HepG2 (cell line): ENCODE data around the gene C19orf73. TPM values are rescaled to one million over a fixed set of nuclear protein-coding genes. Genes with fewer than 3 reads are reported as not detected.

Experiments used
- AHR ChIP-seq: IDR thresholded peaks from 2 replicates; pipeline ENCODE4 v1.6.1; 2018; ENCODE audit warnings: missing genetic modification reagents, missing compliant biosample characterization
- BCL6 ChIP-seq: IDR thresholded peaks from 2 replicates; pipeline ENCODE4 v1.6.1; 2016; ENCODE audit warnings: missing genetic modification reagents, missing compliant biosample characterization
- HNRNPLL ChIP-seq: fragments of 200-400 bp; formaldehyde crosslinking; IDR thresholded peaks from 2 replicates; pipeline ENCODE4 v1.6.1; 2017; ENCODE audit warnings: mild to moderate bottlenecking, low read depth, low read length; ENCODE audit not compliant: poor library complexity, severe bottlenecking
- IRF2 ChIP-seq: IDR thresholded peaks from 2 replicates; pipeline ENCODE4 v1.6.1; 2018; ENCODE audit warnings: missing genetic modification reagents, missing compliant biosample characterization
- MAFF ChIP-seq: IDR thresholded peaks from 2 replicates; pipeline ENCODE4 v1.6.1; 2011; ENCODE audit warnings: low read depth, low read length, improper control_type of control experiment
- MAFG ChIP-seq: sonication (generic); formaldehyde crosslinking; IDR thresholded peaks from 2 replicates; pipeline ENCODE4 v1.5.1; 2020; ENCODE audit warnings: mild to moderate bottlenecking, missing genetic modification reagents
- MYC ChIP-seq: sonication (generic); formaldehyde crosslinking; IDR thresholded peaks from 2 replicates; pipeline ENCODE4 v1.9.0; 2021; ENCODE audit warnings: missing genetic modification reagents, borderline replicate concordance
- NFRKB ChIP-seq: fragments of 450-650 bp; IDR thresholded peaks from 2 replicates; pipeline ENCODE4 v1.6.1; 2017
- NPAS2 ChIP-seq: sonication (generic); formaldehyde crosslinking; IDR thresholded peaks from 2 replicates; pipeline ENCODE4 v1.8.0; 2022; ENCODE audit warnings: mild to moderate bottlenecking, missing genetic modification reagents, borderline replicate concordance
- PTBP1 ChIP-seq: fragments of 200-400 bp; formaldehyde crosslinking; IDR thresholded peaks from 2 replicates; pipeline ENCODE4 v1.6.1; 2018; ENCODE audit warnings: low read length, low read depth; ENCODE audit not compliant: poor library complexity, severe bottlenecking
- RAD51 ChIP-seq: fragments of 450-650 bp; IDR thresholded peaks from 2 replicates; pipeline ENCODE4 v1.6.1; 2016; ENCODE audit warnings: borderline replicate concordance
- SAFB2 ChIP-seq: sonication (generic); formaldehyde crosslinking; IDR thresholded peaks from 2 replicates; pipeline ENCODE4 v1.5.1; 2020; ENCODE audit warnings: missing genetic modification reagents, low read depth, mild to moderate bottlenecking, borderline replicate concordance
- SIN3A ChIP-seq: IDR thresholded peaks from 2 replicates; pipeline ENCODE4 v1.6.1; 2011; ENCODE audit warnings: low read depth, mild to moderate bottlenecking, control low read depth, low read length, borderline replicate concordance
- SRSF9 ChIP-seq: fragments of 200-400 bp; formaldehyde crosslinking; IDR thresholded peaks from 2 replicates; pipeline ENCODE4 v1.6.1; 2018; ENCODE audit warnings: borderline replicate concordance, mild to moderate bottlenecking, low read depth, low read length; ENCODE audit not compliant: insufficient read depth, poor library complexity, severe bottlenecking
- TCF7 ChIP-seq: sonication (generic); IDR thresholded peaks from 2 replicates; pipeline ENCODE4 v1.6.1; 2016; ENCODE audit warnings: antibody characterized with exemption, low read depth
- TGIF2 ChIP-seq: IDR thresholded peaks from 2 replicates; pipeline ENCODE4 v1.6.1; 2016; ENCODE audit warnings: control low read depth, missing compliant biosample characterization
- ZFX ChIP-seq: sonication (generic); formaldehyde crosslinking; IDR thresholded peaks from 2 replicates; pipeline ENCODE4 v1.4.0; 2020; ENCODE audit warnings: mild to moderate bottlenecking, low read depth, missing genetic modification reagents, moderate library complexity
- ZKSCAN8 ChIP-seq: IDR thresholded peaks from 2 replicates; pipeline ENCODE4 v1.6.1; 2016; ENCODE audit warnings: borderline replicate concordance, missing genetic modification reagents, missing compliant biosample characterization
- ZNF431 ChIP-seq: sonication (generic); formaldehyde crosslinking; IDR thresholded peaks from 2 replicates; pipeline ENCODE4 v1.9.0; 2022; ENCODE audit warnings: missing genetic modification reagents, low read depth, mild to moderate bottlenecking, borderline replicate concordance
- ZNF607 ChIP-seq: sonication (generic); formaldehyde crosslinking; IDR thresholded peaks from 2 replicates; pipeline ENCODE4 v1.5.1; 2020; ENCODE audit warnings: missing genetic modification reagents, mild to moderate bottlenecking, borderline replicate concordance
- ZNF619 ChIP-seq: sonication (generic); formaldehyde crosslinking; IDR thresholded peaks from 2 replicates; pipeline ENCODE4 v1.4.0; 2020; ENCODE audit warnings: mild to moderate bottlenecking, missing genetic modification reagents
- ZNF703 ChIP-seq: sonication (generic); formaldehyde crosslinking; IDR thresholded peaks from 2 replicates; pipeline ENCODE4 v1.5.1; 2020; ENCODE audit warnings: missing genetic modification reagents, mild to moderate bottlenecking, moderate library complexity, borderline replicate concordance
- ZNF709 ChIP-seq: sonication (generic); formaldehyde crosslinking; IDR thresholded peaks from 2 replicates; pipeline ENCODE4 v1.5.0; 2020; ENCODE audit warnings: mild to moderate bottlenecking, missing genetic modification reagents
- ZNF776 ChIP-seq: sonication (generic); formaldehyde crosslinking; IDR thresholded peaks from 2 replicates; pipeline ENCODE4 v1.4.0; 2020; ENCODE audit warnings: mild to moderate bottlenecking, missing genetic modification reagents
- polyA plus RNA-seq, 8 experiments: library from polyadenylated mRNA; depleted of rRNA in 3 of 8; stranded (reverse) in 7 of 8; unstranded in 1 of 8; fragments of >200 nt; fragmentation: Illumina TruSeq in 4 of 8; extraction: Trizol in 4 of 8; gene quantifications; 2 replicates each; pipeline versions ENCODE4 v1.2.1 to v1.2.3, GENCODE V29; 2011 to 2016; ENCODE audit warnings: low read depth in 4 of 8, missing spikeins in 1 of 8, mixed read lengths in 1 of 8; ENCODE audit not compliant: insufficient read depth in 1 of 8
- total RNA-seq, 5 experiments: library from RNA; depleted of rRNA; stranded (reverse); fragments of >200 nt; fragmentation: Illumina TruSeq; extraction: Trizol; gene quantifications; 2 replicates each; pipeline ENCODE4 v1.2.3, GENCODE V29; 2016; ENCODE audit warnings: low read depth in 1 of 5
- TF ChIP-seq, protein P1 (sequence below): sonication (generic); formaldehyde crosslinking; IDR thresholded peaks from 2 replicates; pipeline ENCODE4 v1.4.0; 2020; ENCODE audit warnings: missing genetic modification reagents
- TF ChIP-seq, protein P2 (sequence below): sonication (generic); formaldehyde crosslinking; conservative IDR thresholded peaks from 2 replicates; pipeline ENCODE4 v1.4.0; 2020; ENCODE audit warnings: missing genetic modification reagents
- TF ChIP-seq, protein P3 (sequence below): sonication (generic); formaldehyde crosslinking; IDR thresholded peaks from 2 replicates; pipeline ENCODE4 v1.5.1; 2020; ENCODE audit warnings: missing genetic modification reagents, mild to moderate bottlenecking, borderline replicate concordance

The C19orf73 gene
- total and polyA plus RNA-seq, 2 of the 13 experiments (the other 11 are each of a cell fraction or from before 2014, with no cell fraction given), result 1.4 to 1.5 TPM

DNA sequence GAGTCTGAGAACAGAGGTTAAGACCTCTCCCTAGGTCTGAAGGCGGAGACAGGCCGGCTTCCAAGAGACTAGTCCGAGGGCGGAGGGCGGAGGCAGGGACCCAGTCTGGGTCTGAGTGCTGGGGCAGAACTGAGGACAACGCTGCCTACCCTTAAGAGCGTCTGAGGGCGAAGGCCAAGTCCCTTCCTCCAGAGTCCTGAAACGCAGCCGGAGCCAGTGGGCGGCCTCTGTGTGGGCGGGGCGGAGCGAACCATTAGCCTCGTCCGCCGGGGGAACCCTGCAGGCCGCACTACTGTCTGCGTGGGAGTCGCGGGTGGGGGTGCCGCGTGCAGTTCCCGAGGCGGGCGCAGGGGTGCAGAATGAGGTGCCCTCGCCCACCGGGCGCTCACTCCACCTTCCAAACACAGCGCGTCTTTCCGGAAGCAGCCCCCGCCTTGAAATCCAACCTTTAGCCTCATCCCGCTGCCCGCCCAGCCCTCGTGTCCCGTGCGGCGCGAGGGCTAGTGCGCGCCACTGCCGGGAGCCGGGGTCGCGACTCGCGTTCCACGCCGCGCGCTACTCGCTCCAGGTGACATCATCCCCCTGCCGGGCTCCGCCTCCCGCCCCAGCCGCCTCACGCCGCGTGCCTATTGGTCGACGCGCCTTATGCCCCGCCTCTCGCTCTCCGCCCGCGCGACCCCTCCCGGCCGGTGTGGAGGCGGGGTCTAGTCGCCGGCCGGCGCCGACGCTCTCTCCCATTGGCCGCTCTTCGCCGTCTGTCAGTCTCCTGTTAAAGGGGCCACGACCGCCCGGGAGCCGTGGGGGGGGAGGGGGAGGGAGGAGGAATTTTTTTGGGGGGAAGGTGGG, at the start of gene C19orf73 (continued):
- TF ChIP-seq MYC (CRISPR knock-in tag) (peak; percentile 88), HNRNPLL (peak; percentile 52), BCL6 (CRISPR knock-in tag) (no peak), ZNF431 (CRISPR knock-in tag) (peak; percentile 47; the same call in 1 of the 2 replicates), TCF7 (no peak), ZNF619 (0 out of 2 replicates have a peak, but pooled peaks have one; percentile 40), ZFX (CRISPR knock-in tag) (peak; percentile 84), ZNF709 (CRISPR knock-in tag) (peak; percentile 93; the same call in 1 of the 2 replicates), RAD51 (no peak), IRF2 (CRISPR knock-in tag) (peak; percentile 42), MAFF (no peak), SIN3A (0 out of 2 replicates have a peak, but pooled peaks have one; percentile 21), ZNF776 (CRISPR knock-in tag) (peak; percentile 78; the same call in 1 of the 2 replicates), AHR (CRISPR knock-in tag) (peak; percentile 68; the same call in 1 of the 2 replicates), MAFG (CRISPR knock-in tag) (no peak), NFRKB (no peak), ZKSCAN8 (0 out of 2 replicates have a peak, but pooled peaks have one; percentile 53), TGIF2 (CRISPR knock-in tag) (0 out of 2 replicates have a peak, but pooled peaks have one; percentile 34), NPAS2 (CRISPR knock-in tag) (no peak), ZNF607 (CRISPR knock-in tag) (no peak; the same call in 1 of the 2 replicates), ZNF703 (CRISPR knock-in tag) (0 out of 2 replicates have a peak, but pooled peaks have one; percentile 45), SRSF9 (no peak), SAFB2 (CRISPR knock-in tag) (no peak), PTBP1 (no peak)
- TF ChIP-seq, protein P1, sequence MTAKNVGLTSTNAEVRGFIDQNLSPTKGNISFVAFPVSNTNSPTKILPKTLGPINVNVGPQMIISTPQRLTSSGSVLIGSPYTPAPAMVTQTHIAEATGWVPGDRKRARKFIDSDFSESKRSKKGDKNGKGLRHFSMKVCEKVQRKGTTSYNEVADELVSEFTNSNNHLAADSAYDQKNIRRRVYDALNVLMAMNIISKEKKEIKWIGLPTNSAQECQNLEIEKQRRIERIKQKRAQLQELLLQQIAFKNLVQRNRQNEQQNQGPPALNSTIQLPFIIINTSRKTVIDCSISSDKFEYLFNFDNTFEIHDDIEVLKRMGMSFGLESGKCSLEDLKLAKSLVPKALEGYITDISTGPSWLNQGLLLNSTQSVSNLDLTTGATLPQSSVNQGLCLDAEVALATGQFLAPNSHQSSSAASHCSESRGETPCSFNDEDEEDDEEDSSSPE (CRISPR knock-in tag), result peak; percentile 93
- TF ChIP-seq, protein P2, sequence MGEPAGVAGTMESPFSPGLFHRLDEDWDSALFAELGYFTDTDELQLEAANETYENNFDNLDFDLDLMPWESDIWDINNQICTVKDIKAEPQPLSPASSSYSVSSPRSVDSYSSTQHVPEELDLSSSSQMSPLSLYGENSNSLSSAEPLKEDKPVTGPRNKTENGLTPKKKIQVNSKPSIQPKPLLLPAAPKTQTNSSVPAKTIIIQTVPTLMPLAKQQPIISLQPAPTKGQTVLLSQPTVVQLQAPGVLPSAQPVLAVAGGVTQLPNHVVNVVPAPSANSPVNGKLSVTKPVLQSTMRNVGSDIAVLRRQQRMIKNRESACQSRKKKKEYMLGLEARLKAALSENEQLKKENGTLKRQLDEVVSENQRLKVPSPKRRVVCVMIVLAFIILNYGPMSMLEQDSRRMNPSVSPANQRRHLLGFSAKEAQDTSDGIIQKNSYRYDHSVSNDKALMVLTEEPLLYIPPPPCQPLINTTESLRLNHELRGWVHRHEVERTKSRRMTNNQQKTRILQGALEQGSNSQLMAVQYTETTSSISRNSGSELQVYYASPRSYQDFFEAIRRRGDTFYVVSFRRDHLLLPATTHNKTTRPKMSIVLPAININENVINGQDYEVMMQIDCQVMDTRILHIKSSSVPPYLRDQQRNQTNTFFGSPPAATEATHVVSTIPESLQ, result no peak
- TF ChIP-seq, protein P3, sequence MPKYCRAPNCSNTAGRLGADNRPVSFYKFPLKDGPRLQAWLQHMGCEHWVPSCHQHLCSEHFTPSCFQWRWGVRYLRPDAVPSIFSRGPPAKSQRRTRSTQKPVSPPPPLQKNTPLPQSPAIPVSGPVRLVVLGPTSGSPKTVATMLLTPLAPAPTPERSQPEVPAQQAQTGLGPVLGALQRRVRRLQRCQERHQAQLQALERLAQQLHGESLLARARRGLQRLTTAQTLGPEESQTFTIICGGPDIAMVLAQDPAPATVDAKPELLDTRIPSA (CRISPR knock-in tag), result no peak
